HepG2 (cell line): Measurements from ENCODE around the gene MICAL3. TPM values are rescaled to one million over a fixed set of nuclear protein-coding genes. Genes with fewer than 3 reads are reported as not detected.
A peak's percentile ranks its signal among the peaks of the same experiment; 100 is the strongest.

ENCODE experiments used
- ATAC-seq: fragments of 200-7000 bp; cut with Tn5 transposase; 3 replicates; pipeline ENCODE4 v1.9.1; 2020; ENCODE audit warnings: mild to moderate bottlenecking, moderate library complexity
- BruUV-seq: library from RNA; stranded (reverse); fragments of 400-500 nt; replicated peaks from 2 replicates; lab custom pipeline; 2021; lab: Mats Ljungman, UMichigan
- CTCF ChIA-PET: fragments of 300-600 bp; formaldehyde crosslinking; extraction: SDS; loops from one replicate; lab custom pipeline; 2021; ENCODE audit warnings: low total read pairs, inconsistent platforms, low intra/inter-chr PET ratio; lab: Yijun Ruan, JAX
- POLR2A ChIA-PET: fragments of 350-600 bp; sonication (Branson Sonifier 250); formaldehyde crosslinking; loops from one replicate; lab custom pipeline; 2020; ENCODE audit warnings: antibody characterized with exemption, inconsistent platforms; lab: Yijun Ruan, JAX
- DNase-seq: peaks from one replicate; pipeline ENCODE4 v3.0.0-alpha.2; 2015; ENCODE audit warnings: low spot score
- FAIRE-seq: peaks from 3 replicates; lab custom pipeline; 2011; peaks lifted over from hg19 to GRCh38; lab: Jason Lieb, UNC
- H2AFZ ChIP-seq: one replicate; pipeline ENCODE4 v1.6.1; 2011; ENCODE audit warnings: low read length, inconsistent platforms
- H3K27ac ChIP-seq: fragments of 300-600 bp; 3 replicates; pipeline ENCODE4 v1.8.0; 2011; ENCODE audit warnings: mixed run types, mild to moderate bottlenecking, mixed read lengths, low read length, inconsistent platforms; ENCODE audit not compliant: insufficient read depth; ENCODE audit errors: extremely low read length
- H3K27me3 ChIP-seq, 2 experiments: fragments of 200-600 bp in 1 of 2; 2 replicates in 1 of 2; 3 replicates in 1 of 2; pipeline versions ENCODE4 v1.6.0 to v1.8.0; 2011; ENCODE audit warnings: low read length in 2 of 2, mild to moderate bottlenecking in 2 of 2, moderate library complexity in 2 of 2, inconsistent platforms in 1 of 2; ENCODE audit not compliant: insufficient read depth in 2 of 2, control insufficient read depth in 1 of 2
- H3K36me3 ChIP-seq, 2 experiments: fragments of 200-600 bp in 1 of 2; replicated peaks in 1 of 2; 2 replicates in 1 of 2; 3 replicates in 1 of 2; pipeline versions ENCODE4 v1.5.1 to v1.8.0; 2011; ENCODE audit warnings: low read length in 2 of 2, inconsistent platforms in 1 of 2; ENCODE audit not compliant: insufficient read depth in 2 of 2, control insufficient read depth in 1 of 2
- H3K4me1 ChIP-seq: 2 replicates; pipeline ENCODE4 v1.5.1; 2012; ENCODE audit warnings: low read length, inconsistent platforms; ENCODE audit not compliant: insufficient read depth
- H3K4me2 ChIP-seq: 2 replicates; pipeline ENCODE4 v1.6.0; 2011; ENCODE audit warnings: low read depth, low read length, inconsistent platforms
- H3K4me3 ChIP-seq, 3 experiments: fragments of 200-600 bp in 1 of 3; sonication (generic), shearing (Covaris generic) in 1 of 3; replicated peaks in 1 of 3; 2 replicates each; pipeline ENCODE4 v1.5.1; 2011 to 2016; ENCODE audit warnings: low read length in 3 of 3, inconsistent platforms in 2 of 3, low read depth in 2 of 3, mild to moderate bottlenecking in 2 of 3, control low read depth in 1 of 3, mixed read lengths in 1 of 3; ENCODE audit not compliant: insufficient read depth in 1 of 3
- H3K79me2 ChIP-seq: one replicate; pipeline ENCODE4 v1.6.1; 2011; ENCODE audit warnings: low read length, inconsistent platforms; ENCODE audit not compliant: insufficient read depth
- H3K9ac ChIP-seq: 2 replicates; pipeline ENCODE4 v1.6.0; 2011; ENCODE audit warnings: mild to moderate bottlenecking, low read depth, low read length, inconsistent platforms; ENCODE audit not compliant: insufficient read depth
- H3K9me3 ChIP-seq: 2 replicates; pipeline ENCODE4 v1.5.1; 2012; ENCODE audit warnings: mild to moderate bottlenecking, low read length
- H4K20me1 ChIP-seq: 2 replicates; pipeline ENCODE4 v1.6.0; 2011; ENCODE audit warnings: inconsistent platforms, mild to moderate bottlenecking, low read length, moderate library complexity; ENCODE audit not compliant: insufficient read depth
- ATF2 ChIP-seq: sonication (generic); formaldehyde crosslinking; IDR thresholded peaks from 2 replicates; pipeline ENCODE4 v1.4.0; 2020; ENCODE audit warnings: missing genetic modification reagents
- CCDC6 ChIP-seq: sonication (generic); formaldehyde crosslinking; IDR thresholded peaks from 2 replicates; pipeline ENCODE4 v1.8.1; 2022; ENCODE audit warnings: mild to moderate bottlenecking, missing genetic modification reagents, moderate library complexity
- DPF2 ChIP-seq: sonication (generic); formaldehyde crosslinking; IDR thresholded peaks from 2 replicates; pipeline ENCODE4 v1.4.0; 2020; ENCODE audit warnings: mild to moderate bottlenecking, low read depth, missing genetic modification reagents, borderline replicate concordance
- HES4 ChIP-seq: sonication (generic); formaldehyde crosslinking; IDR thresholded peaks from 2 replicates; pipeline ENCODE4 v1.9.0; 2021; ENCODE audit warnings: mild to moderate bottlenecking, missing genetic modification reagents, borderline replicate concordance
- HOMEZ ChIP-seq: IDR thresholded peaks from 2 replicates; pipeline ENCODE4 v1.6.1; 2016; ENCODE audit warnings: low read depth
- LRRFIP1 ChIP-seq: sonication (generic); formaldehyde crosslinking; conservative IDR thresholded peaks from 2 replicates; pipeline ENCODE4 v1.4.0; 2020; ENCODE audit warnings: missing genetic modification reagents
- NFIB ChIP-seq: sonication (generic); formaldehyde crosslinking; IDR thresholded peaks from 2 replicates; pipeline ENCODE4 v1.9.0; 2021; ENCODE audit warnings: missing genetic modification reagents, mild to moderate bottlenecking, borderline replicate concordance
- ZBED4 ChIP-seq: sonication (generic); formaldehyde crosslinking; IDR thresholded peaks from 2 replicates; pipeline ENCODE4 v1.4.0; 2020; ENCODE audit warnings: missing genetic modification reagents, borderline replicate concordance
- ZFP1 ChIP-seq: IDR thresholded peaks from 2 replicates; pipeline ENCODE4 v1.6.1; 2016
- ZNF577 ChIP-seq: sonication (generic); formaldehyde crosslinking; IDR thresholded peaks from 2 replicates; pipeline ENCODE4 v1.4.0; 2020; ENCODE audit warnings: mild to moderate bottlenecking, low read depth, missing genetic modification reagents, borderline replicate concordance
- ZNF580 ChIP-seq: IDR thresholded peaks from 2 replicates; pipeline ENCODE4 v1.6.1; 2016; ENCODE audit warnings: low read depth, borderline replicate concordance
- ZNF619 ChIP-seq: sonication (generic); formaldehyde crosslinking; IDR thresholded peaks from 2 replicates; pipeline ENCODE4 v1.4.0; 2020; ENCODE audit warnings: mild to moderate bottlenecking, missing genetic modification reagents
- WGBS: methylation state at CpG from one replicate; pipeline ENCODE4 v1.1.6; 2017; ENCODE audit warnings: low lambda C conversion rate; 5-methylcytosine and 5-hydroxymethylcytosine counted together
- in situ Hi-C: cut with HindIII; loops from 2 replicates; pipeline ENCODE4 v1.10.0; 2017; ENCODE audit warnings: low pct_unique_long_range_greater_than_20kb; ENCODE audit not compliant: extremely low pct_ligation_motif_present
- intact Hi-C: fragments of 100-400 bp; cut with micrococcal nuclease; formaldehyde crosslinking; loops from one replicate; pipeline ENCODE4 v1.10.0; 2022; ENCODE audit not compliant: unreplicated experiment
- polyA plus RNA-seq, 8 experiments: library from polyadenylated mRNA; depleted of rRNA in 3 of 8; stranded (reverse) in 7 of 8; unstranded in 1 of 8; fragments of >200 nt; fragmentation: Illumina TruSeq in 4 of 8; extraction: Trizol in 4 of 8; gene quantifications; 2 replicates each; pipeline versions ENCODE4 v1.2.1 to v1.2.3, GENCODE V29; 2011 to 2016; ENCODE audit warnings: low read depth in 4 of 8, missing spikeins in 1 of 8, mixed read lengths in 1 of 8; ENCODE audit not compliant: insufficient read depth in 1 of 8
- total RNA-seq, 5 experiments: library from RNA; depleted of rRNA; stranded (reverse); fragments of >200 nt; fragmentation: Illumina TruSeq; extraction: Trizol; gene quantifications; 2 replicates each; pipeline ENCODE4 v1.2.3, GENCODE V29; 2016; ENCODE audit warnings: low read depth in 1 of 5

The MICAL3 gene
- total and polyA plus RNA-seq, 2 of the 13 experiments (the other 11 are each of a cell fraction or from before 2014, with no cell fraction given): 5.3 to 12.5 TPM

GRCh38 chr22:18060646-18061620, 36.6 kb upstream of the MICAL3 start:
- 14% methylated on average over 13 of the region's 13 CpGs for WGBS
- Histone ChIP-seq H3K27ac (peak overlapping the region; percentile 73), H2AFZ (no peak overlapping the region), H3K4me1 (peaks cover 74% of the 10 kb centered on the region), H3K27me3 (no peaks in the 10 kb centered on the region), H3K36me3 (no peaks in the 10 kb centered on the region), H3K9me3 (no peaks in the 10 kb centered on the region), H4K20me1 (no peaks in the 10 kb centered on the region), H3K4me3 (peak overlapping the region; percentile 11 to 56 (median 31); a peak in 3 of 6 replicates), H3K79me2 (no peaks in the 10 kb centered on the region), H3K9ac (peak overlapping the region; percentile 62; the same call in 1 of the 2 replicates), H3K4me2 (peak overlapping the region; percentile 76)
- ATAC-seq: peak; percentile 84
- DNase-seq: peak; percentile 88
- in situ Hi-C loops: no loop called here
- peak; percentile 75 for FAIRE-seq
- intact Hi-C loops: no loop called here
- BruUV-seq: TSS peak; percentile 97
- CTCF ChIA-PET: no interaction called here
- POLR2A ChIA-PET: interaction anchor here (0.8 to 4.0 kb wide), 15 partner anchors 8 to 273 kb away, joined by 3 to 57 read pairs (median 5); partner anchors contain the start of gene PEX26
- TF ChIP-seq ATF2 (CRISPR knock-in tag): peak; percentile 85
- no peak for TF ChIP-seq CCDC6 (CRISPR knock-in tag)
- no peak for TF ChIP-seq ZBED4 (CRISPR knock-in tag)
- no peak for TF ChIP-seq DPF2 (CRISPR knock-in tag)
- TF ChIP-seq ZNF619 (CRISPR knock-in tag): no peak
- 0 out of 2 replicates have a peak, but pooled peaks have one; percentile 23 for TF ChIP-seq ZNF580 (CRISPR knock-in tag)
- peak; percentile 60; the same call in 1 of the 2 replicates for TF ChIP-seq HOMEZ
- no peak for TF ChIP-seq LRRFIP1
- no peak for TF ChIP-seq HES4
- TF ChIP-seq ZFP1 (CRISPR knock-in tag): no peak
- no peak for TF ChIP-seq NFIB (CRISPR knock-in tag)
- TF ChIP-seq ZNF577 (CRISPR knock-in tag): no peak
